Measurements from ENCODE around the gene ANKLE1.

- TF ChIP-seq CTCF (IDR thresholded peaks at IDR 0.05 in 2 of 3, conservative IDR thresholded peaks at IDR 0.05 in 1 of 3; ENCODE audit: control insufficient read depth in 2 of 3, extremely low read depth in 1 of 3, insufficient read depth in 1 of 3, low read depth in 3 of 3, low read length in 3 of 3) (no peak), ZNF274 (IDR thresholded peaks at IDR 0.05; ENCODE audit: insufficient read depth, insufficient read length) (no peak), NR2F1 (conservative IDR thresholded peaks at IDR 0.05) (no peak)
Measured at GRCh38 chr19:17312189-17313113, 30.8 kb downstream of the ANKLE1 start.

All from GM12878 (cell line).